ENCODE data around the gene FKBP1C.

- TF ChIP-seq CTCF (IDR thresholded peaks at IDR 0.05) (no peak), POLR2A (IDR thresholded peaks at IDR 0.05) (no peak)
Observed at GRCh38 chr6:63174173-63174572, 37.1 kb upstream of the FKBP1C start.
